AG10803 (cell line): ENCODE data around the gene TULP4.

Source experiments
- DNase-seq: peaks from one replicate; pipeline ENCODE4 v3.0.0; 2010; ENCODE audit warnings: low read depth
- H3K4me3 ChIP-seq: 2 replicates; pipeline ENCODE4 v1.5.1; 2011; ENCODE audit warnings: mild to moderate bottlenecking, low read length, control low read depth
- CTCF ChIP-seq: conservative IDR thresholded peaks from 2 replicates; pipeline ENCODE4 v1.5.1; 2011; ENCODE audit warnings: mild to moderate bottlenecking, low read length, control low read depth, inconsistent platforms

The TULP4 gene

DNA sequence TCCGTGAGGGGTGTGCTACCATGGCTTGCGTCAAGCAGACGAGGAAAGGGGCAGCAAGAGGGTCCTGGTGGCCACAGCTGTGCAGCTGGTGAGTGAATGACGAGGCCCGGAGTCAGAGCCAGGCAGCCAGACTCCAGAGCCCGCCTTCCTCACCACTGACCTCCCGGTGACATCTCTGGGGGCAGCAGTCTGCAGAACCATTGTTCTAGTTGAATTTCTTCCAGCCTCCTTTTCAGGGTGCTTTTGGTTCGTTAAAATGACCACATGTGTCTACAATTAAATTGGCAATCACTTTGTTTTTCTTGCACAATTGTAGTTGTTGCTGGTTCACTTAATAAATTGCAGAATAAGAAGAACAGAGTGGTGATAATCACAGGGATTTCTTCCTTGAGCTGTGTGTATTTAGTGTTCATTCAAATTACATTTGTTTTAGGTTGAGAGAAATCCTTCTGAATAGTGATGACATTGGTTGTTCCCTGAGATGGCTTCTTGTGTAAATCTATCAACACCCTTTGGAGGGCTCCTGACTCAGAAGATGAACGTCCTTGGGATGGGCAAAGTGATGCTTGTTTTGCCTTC is 96.4 kb downstream of the TULP4 start:
- no peak overlapping the region for H3K4me3 ChIP-seq
- no peak for TF ChIP-seq CTCF
- peak; percentile 89 for DNase-seq

GRCh38 chr6:158409451-158409850 is 97.2 kb downstream of the TULP4 start:
- no peak overlapping the region for H3K4me3 ChIP-seq
- no peak for TF ChIP-seq CTCF
- DNase-seq, result peak; percentile 70

DNA sequence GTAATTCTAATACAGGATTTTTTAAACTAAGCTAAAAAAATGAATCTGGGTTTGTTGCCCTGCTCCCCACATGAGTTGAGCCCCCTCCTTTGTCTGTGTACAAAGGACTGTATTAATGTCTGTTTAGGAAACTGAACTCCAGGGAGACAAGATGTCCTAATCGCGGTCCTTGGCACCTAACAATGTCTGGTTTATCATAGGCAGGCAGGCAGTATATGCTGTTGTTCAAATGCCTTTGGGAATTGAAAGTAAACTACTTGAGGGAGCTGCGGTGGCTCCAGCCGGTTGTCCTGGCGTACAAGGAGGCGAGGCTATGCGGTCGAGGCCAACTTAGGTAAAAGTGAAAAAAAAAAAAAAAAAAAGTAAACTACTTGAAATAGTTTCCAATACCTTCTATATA is 98.5 kb downstream of the TULP4 start:
- H3K4me3 ChIP-seq, result no peak overlapping the region
- TF ChIP-seq CTCF, result no peak
- no peak for DNase-seq

- DNase-seq, result no peak
- no peak for TF ChIP-seq CTCF
- no peak overlapping the region for H3K4me3 ChIP-seq
These were observed 99.7 kb downstream of the TULP4 start for GRCh38 chr6:158411998-158412397.

DNA sequence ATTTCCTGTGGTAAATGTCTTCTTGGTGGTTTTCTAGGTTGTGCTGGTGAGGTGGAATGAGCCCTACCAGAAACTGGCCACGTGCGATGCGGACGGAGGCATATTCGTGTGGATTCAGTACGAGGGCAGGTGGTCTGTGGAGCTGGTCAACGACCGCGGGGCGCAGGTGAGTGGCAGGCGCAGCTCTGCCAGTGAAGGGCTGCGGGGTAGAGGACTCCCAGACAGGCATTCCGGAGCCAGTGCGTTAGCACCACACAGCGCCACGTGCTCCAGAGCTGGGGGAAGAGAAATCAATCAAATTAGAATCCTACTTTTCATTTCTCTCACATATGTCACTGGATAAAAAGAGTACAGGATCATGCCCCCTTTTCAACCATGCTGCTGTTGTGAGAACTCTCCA is 100.8 kb downstream of the TULP4 start:
- no peak for DNase-seq
- H3K4me3 ChIP-seq, result no peak overlapping the region
- no peak for TF ChIP-seq CTCF

DNA sequence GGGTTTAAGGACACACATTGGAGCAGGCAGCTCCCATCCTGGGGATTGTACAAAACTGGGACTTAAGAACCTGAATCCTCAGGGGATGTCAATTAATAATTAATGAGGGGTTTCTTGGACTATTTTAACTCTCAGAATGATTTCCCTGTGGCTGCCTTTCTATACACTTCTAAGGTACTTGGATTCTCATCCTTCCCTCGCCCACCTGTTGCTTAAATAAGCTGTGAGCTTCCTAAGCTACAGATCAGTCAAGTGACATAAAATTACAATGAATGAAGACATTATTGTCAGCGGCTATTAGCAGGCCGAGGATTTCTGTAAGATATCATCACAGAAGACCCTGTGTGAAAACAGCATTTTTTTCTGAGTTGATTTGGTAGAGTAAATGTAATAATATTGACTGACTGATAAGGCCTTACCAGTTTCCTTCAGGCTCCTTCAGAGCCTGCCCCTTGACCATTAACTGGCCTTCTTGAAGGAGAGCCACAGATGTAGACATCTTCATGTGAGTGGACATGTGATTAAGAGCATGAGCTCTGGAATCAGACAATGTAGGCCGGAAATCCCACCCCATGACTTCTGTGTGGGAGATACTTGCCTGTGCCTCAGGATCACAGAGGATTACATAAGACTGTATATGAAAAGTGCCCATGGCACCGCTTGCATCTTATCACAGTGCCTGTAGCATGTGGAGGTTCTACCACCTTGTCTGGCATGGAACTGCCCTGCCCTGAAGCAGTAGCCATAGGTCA is 101.7 kb downstream of the TULP4 start:
- TF ChIP-seq CTCF, result no peak
- no peak for DNase-seq
- H3K4me3 ChIP-seq, result no peak overlapping the region

- peak; percentile 42 for DNase-seq
- TF ChIP-seq CTCF, result no peak
- no peak overlapping the region for H3K4me3 ChIP-seq
These were observed 102.6 kb downstream of the TULP4 start for GRCh38 chr6:158414851-158415262.
